Stimulated activated CD8-positive, alpha-beta memory T cell treated with anti-CD3 and anti-CD28 coated beads, Interleukin-7, amount 100 ng/mL, for 48 hours (primary cell): ENCODE results near the gene PPP1R36.
"Not testable (repeated sequence)": the region's sequence is repeated elsewhere in the genome, so short reads cannot be mapped to it uniquely, and the experiment has no call there.

ENCODE experiments used
- DNase-seq, 2 donors: peaks; one replicate each; pipeline ENCODE4 v3.0.0-alpha.2; 2020; ENCODE audit warnings: low read depth in 1 of 2; ENCODE audit errors: extremely low read depth in 1 of 2

Gene PPP1R36

GRCh38 chr14:64517667-64518066, 32.1 kb upstream of the PPP1R36 start:
- not testable (repeated sequence) for DNase-seq

DNA sequence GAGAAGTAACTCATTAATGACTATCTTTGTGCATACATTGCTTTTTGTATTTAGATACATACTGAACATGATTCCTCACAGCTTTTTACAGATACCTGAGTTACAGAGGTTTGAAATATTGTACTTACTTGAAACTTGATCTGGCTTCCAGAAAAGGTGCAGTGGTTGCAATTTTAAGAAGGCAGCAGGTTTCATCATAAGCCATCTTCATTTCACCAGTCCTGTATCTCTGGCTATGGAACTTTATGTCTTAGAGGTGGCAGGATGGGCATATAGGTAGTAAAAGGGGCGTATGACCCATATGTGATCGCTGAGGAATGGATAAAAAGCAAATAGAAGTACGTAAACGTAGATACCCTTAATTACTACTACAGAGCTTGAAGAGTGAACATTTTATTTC, 31.5 kb upstream of the PPP1R36 start:
- no peak for DNase-seq

DNA sequence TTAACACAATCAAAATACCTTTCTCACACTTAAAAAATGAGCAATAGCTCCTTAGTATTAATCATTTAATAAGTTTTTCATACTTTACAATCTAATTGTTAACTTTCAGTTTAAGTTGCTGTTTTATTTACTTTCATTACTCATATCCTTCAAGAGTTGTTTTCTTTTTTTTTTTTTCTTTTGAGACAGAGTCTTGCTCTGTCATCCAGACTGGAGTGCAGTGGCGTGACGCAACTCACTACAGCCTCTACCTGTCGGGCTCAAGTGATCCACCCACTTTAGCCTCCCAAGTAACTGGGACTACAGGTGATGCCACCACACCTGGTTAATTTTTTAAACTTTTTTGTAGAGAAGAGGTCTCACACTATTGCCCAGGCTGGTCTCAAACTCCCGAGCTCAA, 29.1 kb upstream of the PPP1R36 start:
- DNase-seq, result no peak

- DNase-seq, result no peak
These were observed 27.0 kb upstream of the PPP1R36 start for GRCh38 chr14:64522591-64523355.

DNA sequence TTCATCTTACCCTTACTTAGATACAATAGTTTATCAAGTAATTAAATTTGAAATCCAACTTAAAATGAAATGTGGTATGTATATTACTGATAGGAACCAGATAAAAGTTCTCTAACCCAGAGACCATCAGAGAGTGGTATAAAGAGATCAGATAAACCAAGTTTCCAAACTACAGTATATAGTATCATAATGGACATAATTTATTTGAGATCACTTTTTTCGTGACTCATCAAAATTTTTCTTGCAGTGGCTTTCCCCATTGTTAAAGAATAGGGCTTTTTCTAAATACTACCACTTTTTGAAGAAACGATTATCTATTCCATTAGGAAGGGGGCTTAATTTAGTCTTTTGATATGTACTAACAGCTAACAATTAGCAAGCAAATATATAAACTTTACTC, 24.4 kb upstream of the PPP1R36 start:
- no peak for DNase-seq

DNA sequence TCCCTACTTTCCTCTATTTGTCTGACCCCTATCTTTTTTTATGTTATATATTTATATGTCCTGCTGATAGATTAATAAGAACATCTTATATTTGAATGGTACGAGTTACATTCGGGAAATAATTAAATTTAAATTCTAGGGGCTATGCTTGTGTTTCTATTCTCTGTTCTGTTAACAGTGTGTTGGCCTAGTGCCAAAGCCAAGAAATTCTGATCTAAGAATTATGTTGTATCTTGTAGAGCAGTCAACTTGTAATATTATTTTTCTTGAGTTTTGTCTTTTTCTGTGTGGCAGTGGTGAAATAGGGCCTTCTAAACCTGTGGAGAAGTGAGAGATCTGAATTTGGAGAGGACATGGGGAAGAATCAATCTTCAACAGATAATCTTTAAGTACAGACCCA, 18.2 kb upstream of the PPP1R36 start:
- DNase-seq, result no peak

- DNase-seq, result no peak
These were observed 13.1 kb upstream of the PPP1R36 start for GRCh38 chr14:64536488-64537245.

- peak; percentile 90 to 93 for DNase-seq
These were observed 9.3 kb upstream of the PPP1R36 start, which contains the start of gene HSPA2 for GRCh38 chr14:64540208-64541202. TSS of gene HSPA2 (plus strand) at chr14:64540741. CDS start at chr14:64540850, 109 bp downstream.

- no peak for DNase-seq
These were observed 8.3 kb upstream of the PPP1R36 start for GRCh38 chr14:64541261-64541971.

DNA sequence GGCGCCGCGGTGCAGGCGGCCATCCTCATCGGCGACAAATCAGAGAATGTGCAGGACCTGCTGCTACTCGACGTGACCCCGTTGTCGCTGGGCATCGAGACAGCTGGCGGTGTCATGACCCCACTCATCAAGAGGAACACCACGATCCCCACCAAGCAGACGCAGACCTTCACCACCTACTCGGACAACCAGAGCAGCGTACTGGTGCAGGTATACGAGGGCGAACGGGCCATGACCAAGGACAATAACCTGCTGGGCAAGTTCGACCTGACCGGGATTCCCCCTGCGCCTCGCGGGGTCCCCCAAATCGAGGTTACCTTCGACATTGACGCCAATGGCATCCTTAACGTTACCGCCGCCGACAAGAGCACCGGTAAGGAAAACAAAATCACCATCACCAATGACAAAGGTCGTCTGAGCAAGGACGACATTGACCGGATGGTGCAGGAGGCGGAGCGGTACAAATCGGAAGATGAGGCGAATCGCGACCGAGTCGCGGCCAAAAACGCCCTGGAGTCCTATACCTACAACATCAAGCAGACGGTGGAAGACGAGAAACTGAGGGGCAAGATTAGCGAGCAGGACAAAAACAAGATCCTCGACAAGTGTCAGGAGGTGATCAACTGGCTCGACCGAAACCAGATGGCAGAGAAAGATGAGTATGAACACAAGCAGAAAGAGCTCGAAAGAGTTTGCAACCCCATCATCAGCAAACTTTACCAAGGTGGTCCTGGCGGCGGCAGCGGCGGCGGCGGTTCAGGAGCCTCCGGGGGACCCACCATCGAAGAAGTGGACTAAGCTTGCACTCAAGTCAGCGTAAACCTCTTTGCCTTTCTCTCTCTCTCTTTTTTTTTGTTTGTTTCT, 7.6 kb upstream of the PPP1R36 start:
- DNase-seq, result no peak

DNA sequence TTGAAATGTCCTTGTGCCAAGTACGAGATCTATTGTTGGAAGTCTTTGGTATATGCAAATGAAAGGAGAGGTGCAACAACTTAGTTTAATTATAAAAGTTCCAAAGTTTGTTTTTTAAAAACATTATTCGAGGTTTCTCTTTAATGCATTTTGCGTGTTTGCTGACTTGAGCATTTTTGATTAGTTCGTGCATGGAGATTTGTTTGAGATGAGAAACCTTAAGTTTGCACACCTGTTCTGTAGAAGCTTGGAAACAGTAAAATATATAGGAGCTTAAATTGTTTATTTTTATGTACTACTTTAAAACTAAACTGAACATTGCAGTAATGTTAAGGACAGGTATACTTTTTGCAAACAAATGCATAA, 6.9 kb upstream of the PPP1R36 start:
- DNase-seq, result no peak

DNA sequence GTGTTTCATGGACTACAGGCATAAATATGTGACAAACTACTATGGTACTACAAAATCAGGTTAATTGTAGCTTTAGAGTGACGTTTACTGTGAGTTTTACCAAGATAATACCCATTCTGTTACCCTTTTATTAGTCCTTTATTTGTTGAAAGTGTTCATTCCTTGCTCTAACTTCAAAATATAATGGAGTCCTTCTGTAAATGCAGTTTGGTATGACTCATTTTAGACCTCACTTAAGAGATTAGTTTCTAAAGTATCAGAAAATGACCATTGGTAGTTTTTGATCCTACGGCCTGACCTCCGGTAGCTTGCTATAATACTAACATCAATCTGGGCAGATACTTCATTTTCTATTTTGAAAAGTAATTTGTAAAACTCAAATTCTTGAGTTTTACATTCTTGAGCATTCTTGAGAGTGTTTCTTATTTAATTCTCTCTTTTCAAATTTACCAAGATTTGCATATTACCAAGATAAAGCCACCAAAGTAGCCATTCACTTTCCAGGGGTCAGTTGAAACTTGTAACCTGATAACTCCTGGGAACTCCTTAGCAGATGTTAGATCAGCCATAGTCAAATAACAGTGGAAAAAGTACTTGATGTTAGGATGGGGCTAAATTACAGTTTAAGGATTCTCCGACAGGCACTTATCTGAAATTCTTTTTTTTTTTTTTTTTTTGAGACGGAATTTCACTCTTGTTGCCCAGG, 5.0 kb upstream of the PPP1R36 start:
- no peak for DNase-seq

DNA sequence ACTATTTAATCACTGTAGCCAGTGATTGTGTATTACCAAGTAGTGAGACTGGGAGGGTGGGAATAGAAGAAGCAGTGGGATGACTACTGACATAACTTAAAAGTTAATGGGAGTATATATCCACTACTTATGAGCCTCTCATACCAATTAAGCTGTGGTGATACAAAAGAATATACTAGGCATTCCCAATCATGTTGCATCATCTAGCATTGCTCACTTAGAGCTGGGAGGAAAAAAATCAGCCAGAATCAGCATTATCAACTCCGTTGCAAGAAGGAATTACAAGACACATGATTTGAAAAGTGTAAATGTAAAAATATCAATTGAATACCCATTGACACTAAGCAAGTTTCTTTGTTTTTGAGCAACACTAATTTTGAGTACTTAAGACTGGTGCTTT, 745 bp upstream of the PPP1R36 start:
- no peak for DNase-seq

DNA sequence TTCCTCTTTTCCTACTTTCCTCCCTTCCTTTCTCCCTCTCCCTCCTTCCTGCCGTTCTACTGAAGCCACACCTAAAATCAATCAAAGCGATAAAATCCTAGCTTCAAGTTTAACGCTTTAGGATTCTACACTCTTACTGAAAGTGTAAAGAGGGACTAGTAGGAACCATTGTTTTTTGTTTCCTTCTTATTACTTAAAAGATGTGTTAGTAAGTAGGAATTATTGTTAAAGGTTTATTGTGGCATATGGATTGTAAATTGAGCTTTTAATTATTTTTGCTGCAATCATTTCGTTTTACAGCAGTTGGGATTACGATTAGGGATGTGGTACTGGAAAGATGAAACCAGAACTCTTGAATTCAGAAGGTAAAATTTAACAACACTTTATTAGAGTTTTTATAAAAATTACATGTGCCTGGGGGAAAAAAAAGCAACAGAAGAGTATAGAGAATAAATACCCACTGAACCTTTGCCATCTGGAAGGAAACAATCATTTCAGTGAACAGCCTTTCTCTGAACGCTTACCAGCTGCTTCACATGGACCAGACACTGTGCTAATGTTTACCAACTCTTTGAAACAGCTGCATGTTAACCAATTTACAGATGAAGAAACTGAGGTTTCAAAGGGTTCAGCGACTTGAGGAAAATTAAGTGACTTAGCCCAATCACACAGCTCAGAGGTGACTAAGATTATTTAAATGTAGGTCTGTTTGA, 1.0 kb downstream of the PPP1R36 start:
- no peak for DNase-seq

DNA sequence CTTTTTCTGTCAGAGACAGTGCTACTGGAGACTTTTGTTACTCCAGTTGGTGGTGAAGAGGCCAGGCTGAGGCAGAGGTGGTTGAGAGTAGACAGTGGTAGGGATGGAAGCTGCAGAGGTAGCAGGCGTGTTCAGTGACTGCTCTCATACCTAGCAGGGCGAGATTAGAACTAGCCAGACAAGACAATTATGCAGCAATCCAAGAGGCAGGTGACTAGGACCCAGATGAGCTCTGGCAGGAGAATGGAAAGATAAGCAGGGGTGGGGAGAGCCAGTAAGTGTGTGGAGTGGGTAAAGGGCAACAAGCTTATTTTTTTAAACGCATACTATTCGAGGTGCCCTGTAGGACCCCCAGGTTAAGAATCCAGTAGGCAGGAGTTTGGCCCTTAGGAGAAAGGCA, 4.8 kb downstream of the PPP1R36 start:
- DNase-seq, result no peak

- no peak for DNase-seq
These were observed 6.8 kb downstream of the PPP1R36 start for GRCh38 chr14:64556526-64556925.

DNA sequence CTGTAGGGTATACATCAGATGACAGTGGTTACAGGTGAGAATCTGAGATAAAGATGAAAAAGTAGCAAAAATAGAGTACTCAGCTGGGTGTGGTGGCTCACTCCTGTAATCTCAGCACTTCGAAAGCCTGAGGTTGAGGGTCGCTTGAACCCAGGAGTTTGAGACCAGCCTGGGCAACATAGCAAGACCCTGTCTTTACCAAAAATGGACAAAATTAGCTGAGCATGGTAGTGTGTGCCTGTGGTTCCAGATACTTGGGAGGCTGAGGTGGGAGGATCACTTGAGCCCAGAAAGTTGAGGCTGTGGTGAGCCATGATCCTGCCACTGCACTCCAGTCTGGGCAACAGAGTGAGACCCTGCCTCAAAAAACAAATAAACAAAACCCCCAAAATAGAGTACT, 8.5 kb downstream of the PPP1R36 start:
- DNase-seq, result not testable (repeated sequence)

- DNase-seq, result no peak
These were observed 11.9 kb downstream of the PPP1R36 start for GRCh38 chr14:64561631-64562030.
